ENCODE measurements around the gene PHKB.

GRCh38 chr16:47486856-47487255 lies 25.7 kb downstream of the PHKB start:
- TF ChIP-seq, protein P1, sequence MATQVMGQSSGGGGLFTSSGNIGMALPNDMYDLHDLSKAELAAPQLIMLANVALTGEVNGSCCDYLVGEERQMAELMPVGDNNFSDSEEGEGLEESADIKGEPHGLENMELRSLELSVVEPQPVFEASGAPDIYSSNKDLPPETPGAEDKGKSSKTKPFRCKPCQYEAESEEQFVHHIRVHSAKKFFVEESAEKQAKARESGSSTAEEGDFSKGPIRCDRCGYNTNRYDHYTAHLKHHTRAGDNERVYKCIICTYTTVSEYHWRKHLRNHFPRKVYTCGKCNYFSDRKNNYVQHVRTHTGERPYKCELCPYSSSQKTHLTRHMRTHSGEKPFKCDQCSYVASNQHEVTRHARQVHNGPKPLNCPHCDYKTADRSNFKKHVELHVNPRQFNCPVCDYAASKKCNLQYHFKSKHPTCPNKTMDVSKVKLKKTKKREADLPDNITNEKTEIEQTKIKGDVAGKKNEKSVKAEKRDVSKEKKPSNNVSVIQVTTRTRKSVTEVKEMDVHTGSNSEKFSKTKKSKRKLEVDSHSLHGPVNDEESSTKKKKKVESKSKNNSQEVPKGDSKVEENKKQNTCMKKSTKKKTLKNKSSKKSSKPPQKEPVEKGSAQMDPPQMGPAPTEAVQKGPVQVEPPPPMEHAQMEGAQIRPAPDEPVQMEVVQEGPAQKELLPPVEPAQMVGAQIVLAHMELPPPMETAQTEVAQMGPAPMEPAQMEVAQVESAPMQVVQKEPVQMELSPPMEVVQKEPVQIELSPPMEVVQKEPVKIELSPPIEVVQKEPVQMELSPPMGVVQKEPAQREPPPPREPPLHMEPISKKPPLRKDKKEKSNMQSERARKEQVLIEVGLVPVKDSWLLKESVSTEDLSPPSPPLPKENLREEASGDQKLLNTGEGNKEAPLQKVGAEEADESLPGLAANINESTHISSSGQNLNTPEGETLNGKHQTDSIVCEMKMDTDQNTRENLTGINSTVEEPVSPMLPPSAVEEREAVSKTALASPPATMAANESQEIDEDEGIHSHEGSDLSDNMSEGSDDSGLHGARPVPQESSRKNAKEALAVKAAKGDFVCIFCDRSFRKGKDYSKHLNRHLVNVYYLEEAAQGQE (IDR thresholded peaks at IDR 0.05; ENCODE audit: insufficient read depth in 1 of 2, low read depth in 2 of 2, low read length in 2 of 2) = no peak
- TF ChIP-seq POLR2AphosphoS5 (IDR thresholded peaks at IDR 0.05; ENCODE audit: low read depth, low read length) (no peak), FOXP2 (optimal IDR thresholded peaks at IDR 0.05; ENCODE audit: borderline replicate concordance, extremely low read depth, extremely low read length, insufficient read depth) (no peak), TAF1 (IDR thresholded peaks at IDR 0.05; ENCODE audit: borderline replicate concordance, insufficient read depth, low read length) (no peak), SIN3A (IDR thresholded peaks at IDR 0.05; ENCODE audit: borderline replicate concordance, insufficient read depth, low read length) (no peak)

Data from PFSK-1 (cell line).